Cardiac fibroblast (primary cell): ENCODE measurements around the gene SEMA4C.
A peak's percentile ranks its signal among the peaks of the same experiment; 100 is the strongest.

Source experiments
- DNase-seq, 2 donors: peaks; one replicate each; pipeline versions ENCODE4 v3.0.0 to v3.0.0-alpha.2; 2010; ENCODE audit warnings: low read depth in 2 of 2
- H3K4me3 ChIP-seq, 2 donors: replicated peaks in 1 of 2; 1 replicate in 1 of 2; 2 replicates in 1 of 2; pipeline ENCODE4 v1.5.1; 2011; ENCODE audit warnings: low read depth in 2 of 2, low read length in 2 of 2, mild to moderate bottlenecking in 2 of 2, moderate library complexity in 1 of 2
- CTCF ChIP-seq: IDR thresholded peaks from one replicate; pipeline ENCODE4 v1.5.1; 2011; ENCODE audit warnings: low read depth, mild to moderate bottlenecking, low read length, inconsistent platforms

SEMA4C gene

GRCh38 chr2:96859099-96859649, 10.7 kb downstream of the SEMA4C start:
- no peak for DNase-seq
- H3K4me3 ChIP-seq, result no peak overlapping the region
- no peak for TF ChIP-seq CTCF

- peak within 1 kb of the TSS; percentile 76 to 78 for H3K4me3 ChIP-seq
- TF ChIP-seq CTCF, result peak; percentile 56
- DNase-seq, result peak; percentile 99
These were observed 12.1 kb downstream of the SEMA4C start, which contains the start of gene ANKRD39 for GRCh38 chr2:96857667-96858372. TSS of gene ANKRD39 (minus strand) at chr2:96858016. CDS start at chr2:96857987, 29 bp downstream.

GRCh38 chr2:96856776-96857666, 12.9 kb downstream of the SEMA4C start:
- peak in 1 of 2 donors; percentile 43 for DNase-seq
- H3K4me3 ChIP-seq, result peak overlapping the region; percentile 76 to 78
- TF ChIP-seq CTCF, result no peak

- H3K4me3 ChIP-seq, result no peak overlapping the region
- DNase-seq, result no peak
- TF ChIP-seq CTCF, result no peak
These were observed 16.6 kb downstream of the SEMA4C start for GRCh38 chr2:96853321-96853720.

GRCh38 chr2:96852667-96853066, 17.2 kb downstream of the SEMA4C start:
- H3K4me3 ChIP-seq, result no peak overlapping the region
- no peak for TF ChIP-seq CTCF
- DNase-seq, result no peak

GRCh38 chr2:96848264-96848663, 21.6 kb downstream of the SEMA4C start:
- no peak for DNase-seq
- no peak overlapping the region for H3K4me3 ChIP-seq
- TF ChIP-seq CTCF, result no peak
